IPS-20b (cell line): ENCODE measurements around the gene TRIM36.

Experiments used
- H3K27ac ChIP-seq: one replicate; pipeline ENCODE4 v1.5.1; 2013; ENCODE audit warnings: low read length
- H3K27me3 ChIP-seq: 2 replicates; pipeline ENCODE4 v1.6.1; 2013; ENCODE audit warnings: mild to moderate bottlenecking, low read length, inconsistent platforms; ENCODE audit not compliant: insufficient read depth
- H3K36me3 ChIP-seq: 2 replicates; pipeline ENCODE4 v1.6.1; 2013; ENCODE audit warnings: low read depth, mild to moderate bottlenecking, inconsistent platforms, low read length, moderate library complexity; ENCODE audit not compliant: insufficient read depth
- H3K4me1 ChIP-seq: 2 replicates; pipeline ENCODE4 v1.6.1; 2013; ENCODE audit warnings: mild to moderate bottlenecking, control low read depth, inconsistent platforms, low read length, moderate library complexity; ENCODE audit not compliant: insufficient read depth
- H3K4me3 ChIP-seq: 2 replicates; pipeline ENCODE4 v1.5.1; 2013; ENCODE audit warnings: mild to moderate bottlenecking, low read length, inconsistent platforms
- H3K9ac ChIP-seq: 2 replicates; pipeline ENCODE4 v1.6.1; 2013; ENCODE audit warnings: low read depth, mild to moderate bottlenecking, inconsistent platforms, low read length, moderate library complexity
- H3K9me3 ChIP-seq: 2 replicates; pipeline ENCODE4 v1.6.1; 2013; ENCODE audit warnings: mild to moderate bottlenecking, low read depth, low read length, inconsistent platforms; ENCODE audit not compliant: insufficient read depth

The TRIM36 gene

GRCh38 chr5:115169487-115170133 lies at the start of gene TRIM36:
Gene TRIM36 (minus strand): TSS chr5:115169908. CDS start chr5:115169634, 274 bp downstream.
- H3K9me3 ChIP-seq = peaks cover 31% of the 10 kb centered on the region
- peaks cover 53% of the 10 kb centered on the region for H3K27me3 ChIP-seq
- peaks cover 3% of the 10 kb centered on the region; the same call in 1 of the 2 replicates for H3K4me1 ChIP-seq
- H3K27ac ChIP-seq = peak within 1 kb of the TSS; percentile 38
- peaks cover 14% of the 10 kb centered on the region for H3K36me3 ChIP-seq
- H3K4me3 ChIP-seq = peak within 1 kb of the TSS; percentile 89
- H3K9ac ChIP-seq = peak within 1 kb of the TSS; percentile 86

DNA sequence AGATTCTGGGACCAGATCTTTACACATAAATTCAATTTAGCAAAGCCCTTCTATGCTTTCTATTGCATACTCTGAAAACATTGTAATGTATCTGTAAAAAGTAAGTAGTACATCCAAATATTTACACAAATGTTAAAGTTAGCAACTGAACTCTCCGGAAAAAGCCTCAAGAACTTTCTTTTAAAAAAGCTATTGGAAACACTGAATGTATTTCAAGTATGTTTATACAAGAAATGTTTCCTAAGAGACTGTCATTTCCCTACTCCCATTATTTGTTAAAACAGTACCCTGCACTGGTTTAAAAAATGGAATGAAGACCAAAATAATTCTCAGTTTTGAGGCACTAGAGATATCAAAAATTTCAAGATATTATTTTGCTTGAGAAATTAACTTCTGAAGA lies 44.8 kb upstream of the TRIM36 start:
- Histone ChIP-seq H3K36me3 (peaks cover 30% of the 10 kb centered on the region), H3K4me3 (no peak overlapping the region), H3K4me1 (no peaks in the 10 kb centered on the region), H3K27me3 (no peaks in the 10 kb centered on the region), H3K27ac (no peak overlapping the region), H3K9me3 (no peaks in the 10 kb centered on the region), H3K9ac (no peak overlapping the region)

GRCh38 chr5:115209279-115209678 lies 39.6 kb upstream of the TRIM36 start:
- H3K36me3 ChIP-seq = peaks cover 19% of the 10 kb centered on the region
- no peaks in the 10 kb centered on the region for H3K4me1 ChIP-seq
- H3K27ac ChIP-seq = no peak overlapping the region
- H3K27me3 ChIP-seq = no peaks in the 10 kb centered on the region
- no peaks in the 10 kb centered on the region for H3K9me3 ChIP-seq
- H3K9ac ChIP-seq = no peak overlapping the region
- no peak overlapping the region for H3K4me3 ChIP-seq

DNA sequence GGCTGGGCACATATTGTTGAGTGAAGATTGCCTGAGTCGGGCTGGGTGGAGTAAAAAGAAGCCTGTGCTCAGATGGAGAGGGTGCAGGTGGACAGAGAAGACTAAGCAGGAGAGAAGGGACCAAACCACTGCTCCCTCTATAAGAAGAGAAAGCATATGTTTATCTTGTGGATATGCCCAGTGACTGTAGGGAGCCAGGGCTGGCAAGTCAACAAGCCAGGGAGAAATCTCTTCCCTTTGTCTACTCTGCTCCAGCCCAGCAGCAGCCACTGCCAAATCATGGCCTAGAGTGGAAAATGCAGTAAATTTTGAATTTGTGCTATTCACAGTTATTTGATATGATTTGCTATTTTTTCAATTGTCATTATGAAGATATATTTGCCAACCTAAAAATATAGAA lies 33.2 kb upstream of the TRIM36 start:
- no peak overlapping the region for H3K4me3 ChIP-seq
- H3K9ac ChIP-seq = no peak overlapping the region
- no peaks in the 10 kb centered on the region for H3K4me1 ChIP-seq
- H3K9me3 ChIP-seq = no peaks in the 10 kb centered on the region
- H3K36me3 ChIP-seq = no peaks in the 10 kb centered on the region
- no peak overlapping the region for H3K27ac ChIP-seq
- no peaks in the 10 kb centered on the region for H3K27me3 ChIP-seq

DNA sequence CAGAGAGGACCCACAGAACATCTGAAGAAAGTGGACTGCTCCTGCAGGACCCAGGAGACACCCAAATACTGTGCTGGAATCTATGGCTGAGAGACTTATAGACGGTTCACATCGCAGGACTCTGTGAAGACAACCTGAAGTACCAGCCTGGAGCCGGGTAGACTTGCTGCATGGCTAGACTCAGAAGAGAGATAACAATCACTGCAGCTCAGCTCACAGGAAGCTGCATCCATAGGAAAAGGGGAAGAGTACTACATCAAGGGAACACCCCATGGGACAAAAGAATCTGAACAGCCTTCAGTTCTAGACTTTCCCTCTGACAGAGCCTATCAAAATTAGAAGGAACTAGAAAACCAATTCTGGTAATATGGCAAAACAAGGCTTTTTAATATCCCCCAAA lies 26.5 kb upstream of the TRIM36 start:
- Histone ChIP-seq H3K27ac (no peak overlapping the region), H3K9me3 (no peaks in the 10 kb centered on the region), H3K9ac (no peak overlapping the region), H3K4me3 (no peak overlapping the region), H3K36me3 (no peaks in the 10 kb centered on the region), H3K27me3 (no peaks in the 10 kb centered on the region), H3K4me1 (no peaks in the 10 kb centered on the region)

DNA sequence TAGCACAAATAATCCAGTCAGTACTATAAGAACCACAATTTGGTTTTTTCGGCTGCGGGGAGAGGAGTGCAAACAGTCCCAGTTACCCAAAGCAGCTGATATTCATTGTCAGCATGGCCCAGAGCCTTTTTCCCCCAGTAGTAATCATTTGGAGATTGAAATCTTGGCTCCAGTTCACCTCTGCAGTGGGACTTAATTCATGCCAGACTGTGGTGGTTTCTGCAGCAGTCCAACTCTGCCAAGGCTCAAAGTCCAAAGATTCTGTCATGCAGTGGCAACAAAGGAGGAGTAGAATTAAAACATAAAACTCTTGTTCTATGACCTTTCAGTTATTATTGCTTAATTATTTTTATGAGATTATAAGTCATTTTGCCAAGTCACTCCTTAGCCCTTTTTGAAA lies 25.0 kb upstream of the TRIM36 start:
- Histone ChIP-seq H3K9ac (no peak overlapping the region), H3K27ac (no peak overlapping the region), H3K27me3 (no peaks in the 10 kb centered on the region), H3K4me1 (peaks cover 4% of the 10 kb centered on the region), H3K36me3 (no peaks in the 10 kb centered on the region), H3K4me3 (no peak overlapping the region), H3K9me3 (no peaks in the 10 kb centered on the region)

DNA sequence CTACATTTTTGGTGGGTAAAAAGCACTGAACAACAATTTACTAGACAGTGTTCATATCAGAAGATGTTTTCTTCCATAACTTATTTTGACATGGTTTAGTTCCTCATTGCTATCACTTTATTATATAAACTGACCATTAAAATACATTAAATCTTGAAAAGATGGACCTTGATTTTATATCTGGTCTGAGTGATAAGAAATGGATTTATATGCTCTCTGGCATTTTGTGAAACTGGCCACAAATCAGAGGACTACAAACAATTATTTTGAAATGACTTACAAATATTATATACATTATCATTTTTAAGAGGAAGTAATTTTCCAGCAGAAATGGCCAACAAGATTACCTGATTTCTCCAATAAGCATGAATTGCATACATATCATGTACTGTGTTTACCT lies 23.6 kb upstream of the TRIM36 start:
- H3K27ac ChIP-seq = no peak overlapping the region
- no peak overlapping the region for H3K4me3 ChIP-seq
- H3K27me3 ChIP-seq = no peaks in the 10 kb centered on the region
- no peaks in the 10 kb centered on the region for H3K9me3 ChIP-seq
- H3K9ac ChIP-seq = no peak overlapping the region
- H3K36me3 ChIP-seq = no peaks in the 10 kb centered on the region
- peaks cover 9% of the 10 kb centered on the region for H3K4me1 ChIP-seq

DNA sequence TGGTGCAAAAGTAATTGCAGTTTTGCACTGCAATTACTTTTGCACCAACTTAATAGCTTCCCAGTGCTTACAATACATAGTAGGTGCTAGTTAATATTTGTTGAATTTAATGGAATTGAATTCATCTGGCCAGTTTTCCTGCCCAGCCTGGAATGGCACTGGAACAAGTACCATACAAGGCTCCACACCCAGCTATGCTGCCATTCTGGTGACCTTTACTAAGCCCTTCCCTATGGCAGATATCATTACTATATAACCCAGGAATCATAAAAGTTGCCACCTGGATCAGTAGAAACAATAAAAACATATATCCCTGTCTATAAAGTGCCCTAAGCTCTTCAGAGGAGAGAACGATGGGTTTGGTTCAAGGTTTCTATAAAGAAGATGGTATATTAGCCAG lies 22.4 kb upstream of the TRIM36 start:
- Histone ChIP-seq H3K9me3 (no peaks in the 10 kb centered on the region), H3K4me3 (no peak overlapping the region), H3K27me3 (no peaks in the 10 kb centered on the region), H3K4me1 (peaks cover 9% of the 10 kb centered on the region), H3K27ac (no peak overlapping the region), H3K36me3 (no peaks in the 10 kb centered on the region), H3K9ac (no peak overlapping the region)

- H3K9ac ChIP-seq = no peak overlapping the region
- H3K36me3 ChIP-seq = no peaks in the 10 kb centered on the region
- H3K4me3 ChIP-seq = no peak overlapping the region
- H3K4me1 ChIP-seq = peaks cover 9% of the 10 kb centered on the region
- no peak overlapping the region for H3K27ac ChIP-seq
- no peaks in the 10 kb centered on the region for H3K9me3 ChIP-seq
- no peaks in the 10 kb centered on the region for H3K27me3 ChIP-seq
Measured at GRCh38 chr5:115191474-115192031, 21.8 kb upstream of the TRIM36 start.

DNA sequence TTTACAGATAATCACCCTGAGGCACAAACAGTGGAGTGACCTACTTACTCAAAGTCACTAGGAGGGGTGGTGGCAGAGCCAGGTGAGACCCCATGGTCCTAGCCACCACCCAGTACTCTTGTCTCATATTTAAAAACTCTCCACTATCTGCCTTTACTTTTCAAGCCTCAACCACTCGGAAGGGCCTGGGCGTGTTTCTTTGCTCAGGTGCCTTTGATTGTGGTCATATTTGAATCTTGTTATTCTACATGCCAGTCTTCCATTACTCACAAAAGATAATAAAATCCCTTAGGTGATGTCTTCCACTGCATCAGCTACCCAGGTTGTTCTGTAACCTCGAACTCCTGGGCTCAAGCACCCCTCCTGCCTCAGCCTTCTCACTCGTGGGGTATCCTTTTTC lies 20.7 kb upstream of the TRIM36 start:
- Histone ChIP-seq H3K9me3 (no peaks in the 10 kb centered on the region), H3K27ac (no peak overlapping the region), H3K4me3 (no peak overlapping the region), H3K36me3 (no peaks in the 10 kb centered on the region), H3K27me3 (no peaks in the 10 kb centered on the region), H3K4me1 (peaks cover 9% of the 10 kb centered on the region), H3K9ac (no peak overlapping the region)

GRCh38 chr5:115189866-115190265 lies 20.2 kb upstream of the TRIM36 start:
- Histone ChIP-seq H3K27ac (no peak overlapping the region), H3K4me1 (peaks cover 9% of the 10 kb centered on the region), H3K9me3 (no peaks in the 10 kb centered on the region), H3K9ac (no peak overlapping the region), H3K36me3 (no peaks in the 10 kb centered on the region), H3K27me3 (no peaks in the 10 kb centered on the region), H3K4me3 (no peak overlapping the region)

GRCh38 chr5:115186794-115187193 lies 17.1 kb upstream of the TRIM36 start:
- H3K9me3 ChIP-seq = no peaks in the 10 kb centered on the region
- H3K27ac ChIP-seq = no peak overlapping the region
- H3K4me1 ChIP-seq = peaks cover 9% of the 10 kb centered on the region
- no peak overlapping the region for H3K4me3 ChIP-seq
- no peak overlapping the region for H3K9ac ChIP-seq
- H3K27me3 ChIP-seq = peaks cover 17% of the 10 kb centered on the region
- no peaks in the 10 kb centered on the region for H3K36me3 ChIP-seq
